Ascending aorta (tissue), 2 donors: ENCODE results near the gene CDT1. TPM values are rescaled to one million over a fixed set of nuclear protein-coding genes. Genes with fewer than 3 reads are reported as not detected.

Source experiments
- DNase-seq, 2 donors: peaks; one replicate each; pipeline ENCODE4 v3.0.0-alpha.2; 2019; ENCODE audit warnings: low spot score in 2 of 2
- H3K27ac ChIP-seq, 2 donors: fragments of 200-600 bp; sonication (generic); one replicate each; pipeline ENCODE4 v1.5.1; 2016 to 2017; ENCODE audit warnings: mild to moderate bottlenecking in 1 of 2
- H3K27me3 ChIP-seq: fragments of 200-600 bp; sonication (generic); one replicate; pipeline ENCODE4 v1.5.1; 2017
- H3K36me3 ChIP-seq, 2 donors: fragments of 200-600 bp; sonication (generic); one replicate each; pipeline ENCODE4 v1.5.1; 2016
- H3K4me1 ChIP-seq, 2 donors: fragments of 200-600 bp; sonication (generic); one replicate each; pipeline ENCODE4 v1.5.1; 2016 to 2017; ENCODE audit warnings: mild to moderate bottlenecking in 1 of 2
- H3K4me3 ChIP-seq, 2 donors: fragments of 200-600 bp; sonication (generic); one replicate each; pipeline ENCODE4 v1.5.1; 2016 to 2017; ENCODE audit warnings: mild to moderate bottlenecking in 1 of 2
- H3K9me3 ChIP-seq, 2 donors: fragments of 200-600 bp; sonication (generic); one replicate each; pipeline ENCODE4 v1.5.1; 2016
- intact Hi-C: fragments of 100-400 bp; cut with DNase I; formaldehyde crosslinking; loops from one replicate; pipeline ENCODE4 v1.15.1; 2023
- total RNA-seq: library from RNA; depleted of rRNA; stranded (reverse); fragments of >200 nt; gene quantifications from one replicate; pipeline ENCODE4 v1.1.0, GENCODE V29; 2016
- TF ChIP-seq, protein P1 (sequence below), 3 experiments: fragments of 200-600 bp in 2 of 3; fragments of 450-650 bp in 1 of 3; sonication (generic) in 2 of 3; IDR thresholded peaks; one replicate each; pipeline ENCODE4 v1.5.1; 2016 to 2019; ENCODE audit warnings: antibody characterized with exemption in 3 of 3, mild to moderate bottlenecking in 1 of 3, moderate library complexity in 1 of 3

The CDT1 gene
- total RNA-seq, 1 donor from 2014 or later = not detected

DNA sequence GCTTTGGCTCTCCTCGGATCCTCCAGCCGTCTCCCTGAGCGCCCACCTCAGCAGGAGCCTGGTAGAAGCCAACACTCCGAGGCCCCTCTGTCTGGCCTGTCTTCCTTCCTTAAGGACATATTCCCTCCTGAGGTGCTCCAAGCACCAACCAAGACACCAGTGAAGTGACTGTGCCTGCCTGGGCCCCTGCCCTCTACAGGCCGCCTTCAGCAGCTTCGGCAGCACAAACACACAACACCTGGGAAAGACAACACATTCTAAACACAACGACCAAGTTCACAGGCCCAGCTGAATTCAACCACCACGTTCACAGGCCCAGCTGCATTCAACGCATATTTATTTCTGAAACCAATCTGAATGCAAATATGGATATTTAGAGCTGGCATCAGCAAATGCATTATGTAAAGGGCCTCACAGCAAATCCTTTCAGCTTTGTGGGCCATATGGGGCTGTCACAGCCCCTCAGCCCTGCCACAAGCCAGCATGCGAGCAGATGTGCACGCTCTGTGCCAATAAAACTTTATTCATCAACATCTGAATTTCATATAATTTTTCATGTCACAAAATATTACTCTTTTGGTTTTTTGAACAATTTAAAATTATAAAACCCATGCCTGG, 40.9 kb downstream of the CDT1 start:
- TF ChIP-seq, protein P1, sequence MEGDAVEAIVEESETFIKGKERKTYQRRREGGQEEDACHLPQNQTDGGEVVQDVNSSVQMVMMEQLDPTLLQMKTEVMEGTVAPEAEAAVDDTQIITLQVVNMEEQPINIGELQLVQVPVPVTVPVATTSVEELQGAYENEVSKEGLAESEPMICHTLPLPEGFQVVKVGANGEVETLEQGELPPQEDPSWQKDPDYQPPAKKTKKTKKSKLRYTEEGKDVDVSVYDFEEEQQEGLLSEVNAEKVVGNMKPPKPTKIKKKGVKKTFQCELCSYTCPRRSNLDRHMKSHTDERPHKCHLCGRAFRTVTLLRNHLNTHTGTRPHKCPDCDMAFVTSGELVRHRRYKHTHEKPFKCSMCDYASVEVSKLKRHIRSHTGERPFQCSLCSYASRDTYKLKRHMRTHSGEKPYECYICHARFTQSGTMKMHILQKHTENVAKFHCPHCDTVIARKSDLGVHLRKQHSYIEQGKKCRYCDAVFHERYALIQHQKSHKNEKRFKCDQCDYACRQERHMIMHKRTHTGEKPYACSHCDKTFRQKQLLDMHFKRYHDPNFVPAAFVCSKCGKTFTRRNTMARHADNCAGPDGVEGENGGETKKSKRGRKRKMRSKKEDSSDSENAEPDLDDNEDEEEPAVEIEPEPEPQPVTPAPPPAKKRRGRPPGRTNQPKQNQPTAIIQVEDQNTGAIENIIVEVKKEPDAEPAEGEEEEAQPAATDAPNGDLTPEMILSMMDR (IDR thresholded peaks at IDR 0.05) = no peak
- intact Hi-C loops = no loop called here
- no peak for DNase-seq
- Histone ChIP-seq H3K36me3 (peaks cover 16 to 22% of the 10 kb centered on the region in 2 donors), H3K4me3 (no peak overlapping the region), H3K27me3 (no peaks in the 10 kb centered on the region), H3K9me3 (no peaks in the 10 kb centered on the region), H3K4me1 (no peaks in the 10 kb centered on the region), H3K27ac (no peak overlapping the region)

DNA sequence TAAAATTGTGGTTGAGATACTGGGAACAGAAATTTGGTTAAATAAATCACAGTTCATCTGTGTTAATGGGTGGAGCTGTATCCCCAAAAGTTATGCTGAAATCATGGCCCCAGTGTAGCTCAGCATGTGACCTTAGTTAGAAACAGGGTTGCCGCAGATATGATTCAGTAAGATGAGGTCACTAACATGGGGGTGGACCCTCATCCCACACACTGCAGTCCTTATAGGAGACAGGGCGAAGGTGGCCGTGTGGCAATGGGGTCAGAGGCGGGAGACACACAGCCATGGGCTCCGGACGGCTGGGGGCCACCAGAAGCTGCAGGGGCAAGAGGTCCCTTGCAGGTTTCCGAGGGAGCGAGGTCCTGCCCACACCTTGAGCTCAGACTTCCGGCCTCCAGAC, 42.5 kb downstream of the CDT1 start:
- Histone ChIP-seq H3K4me1 (no peaks in the 10 kb centered on the region), H3K4me3 (no peak overlapping the region), H3K9me3 (no peaks in the 10 kb centered on the region), H3K27me3 (no peaks in the 10 kb centered on the region), H3K27ac (no peak overlapping the region), H3K36me3 (peaks cover 2 to 15% of the 10 kb centered on the region in 2 donors)
- intact Hi-C loops = no loop called here
- TF ChIP-seq, protein P1 (IDR thresholded peaks at IDR 0.05) = no peak
- DNase-seq = no peak

DNA sequence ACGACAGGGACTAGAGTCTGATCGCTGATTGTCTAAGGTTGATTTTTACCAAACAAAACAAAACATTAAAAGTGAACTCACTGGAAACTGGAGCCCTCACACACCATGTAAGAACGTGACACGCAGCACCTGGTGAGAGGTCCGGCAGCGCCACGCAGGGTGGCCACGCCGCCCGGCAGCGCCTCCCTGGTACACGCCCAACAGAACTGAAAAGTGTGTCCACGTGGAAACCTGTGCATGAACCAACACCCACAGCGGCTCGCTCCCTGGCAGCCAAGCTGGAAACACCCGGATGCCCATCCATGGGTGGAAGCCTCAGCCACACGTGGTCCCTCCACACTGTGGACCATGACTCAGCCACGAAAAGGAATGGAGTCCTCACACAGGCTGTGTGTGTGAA, 44.1 kb downstream of the CDT1 start:
- Histone ChIP-seq H3K4me1 (no peaks in the 10 kb centered on the region), H3K9me3 (no peaks in the 10 kb centered on the region), H3K4me3 (no peak overlapping the region), H3K27ac (no peak overlapping the region), H3K36me3 (peaks cover 2 to 16% of the 10 kb centered on the region in 2 donors), H3K27me3 (no peaks in the 10 kb centered on the region)
- intact Hi-C loops = no loop called here
- TF ChIP-seq, protein P1 (IDR thresholded peaks at IDR 0.05) = no peak
- no peak for DNase-seq

DNA sequence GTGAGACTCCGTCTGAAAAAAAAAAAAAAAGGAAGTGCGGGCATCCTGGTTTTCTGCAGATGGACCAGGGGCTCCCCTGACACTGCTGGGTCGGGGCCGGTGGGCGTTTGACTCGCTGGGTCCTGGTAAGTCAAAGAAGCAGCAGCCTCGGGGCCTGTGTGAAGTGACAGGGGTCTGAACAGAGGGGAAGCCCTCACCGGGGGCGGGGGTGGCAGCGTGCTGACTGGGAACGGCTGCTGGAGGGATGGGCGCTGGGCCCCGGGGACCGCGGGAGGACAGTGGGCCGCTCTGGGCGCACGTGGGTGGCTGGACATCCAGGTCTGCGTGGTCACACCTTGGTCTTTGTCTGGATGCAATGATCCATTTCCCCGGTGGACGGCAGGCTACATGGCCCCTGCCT, 45.0 kb downstream of the CDT1 start:
- TF ChIP-seq, protein P1 (IDR thresholded peaks at IDR 0.05) = no peak
- Histone ChIP-seq H3K4me1 (no peaks in the 10 kb centered on the region), H3K27ac (no peak overlapping the region), H3K4me3 (no peak overlapping the region), H3K27me3 (no peaks in the 10 kb centered on the region), H3K9me3 (no peaks in the 10 kb centered on the region), H3K36me3 (peaks cover 2 to 10% of the 10 kb centered on the region in 2 donors)
- intact Hi-C loops = no loop called here
- DNase-seq = no peak

DNA sequence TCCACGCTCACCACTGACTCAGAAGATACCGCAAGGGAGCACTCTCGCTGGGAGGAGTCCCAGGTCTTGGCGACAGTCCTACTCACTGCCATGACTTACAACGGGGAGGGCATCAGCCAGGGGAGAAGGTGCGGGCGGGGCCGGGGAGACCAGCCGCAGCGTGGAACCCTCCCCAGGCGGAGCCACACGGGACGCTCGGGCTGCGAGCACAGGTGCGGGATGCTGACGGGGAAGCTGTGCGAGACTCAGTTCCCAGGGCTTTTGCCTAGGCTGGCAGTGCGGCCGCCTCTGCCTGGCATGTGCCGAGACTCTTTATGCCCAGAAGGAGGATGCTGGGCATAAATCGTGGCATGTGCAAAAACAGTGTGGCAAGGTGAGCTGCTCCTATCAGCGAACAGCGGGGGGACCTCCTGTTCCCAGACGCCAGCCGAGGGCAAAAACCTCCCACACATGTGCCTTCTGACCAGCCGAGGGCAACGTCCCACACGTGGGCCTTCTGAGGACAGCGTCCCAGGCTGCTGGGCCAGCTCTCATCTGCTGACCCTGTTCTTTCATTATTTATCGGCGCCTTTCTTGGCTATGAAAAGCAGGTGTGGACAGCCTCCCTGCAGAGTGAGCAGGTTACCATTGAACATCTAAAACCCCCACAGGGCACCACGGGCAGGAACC, 47.1 kb downstream of the CDT1 start:
- Histone ChIP-seq H3K4me1 (peaks cover under 1 to 1% of the 10 kb centered on the region in 2 donors), H3K27ac (no peak overlapping the region), H3K9me3 (no peaks in the 10 kb centered on the region), H3K36me3 (peaks cover 2 to 10% of the 10 kb centered on the region in 2 donors), H3K4me3 (no peak overlapping the region), H3K27me3 (no peaks in the 10 kb centered on the region)
- intact Hi-C loops = no loop called here
- no peak for DNase-seq
- TF ChIP-seq, protein P1 (IDR thresholded peaks at IDR 0.05) = no peak
